H9 (cell line): ENCODE measurements around the gene MYADM. TPM values are rescaled to one million over a fixed set of nuclear protein-coding genes. Genes with fewer than 3 reads are reported as not detected.
A peak's percentile ranks its signal among the peaks of the same experiment; 100 is the strongest.

Experiments used
- DNase-seq: peaks from one replicate; pipeline ENCODE4 v3.0.0-alpha.2; 2017
- H2AFZ ChIP-seq: one replicate; pipeline ENCODE4 v1.6.1; 2013; ENCODE audit warnings: mild to moderate bottlenecking, low read length, control low read depth, moderate library complexity
- H2AK5ac ChIP-seq: 2 replicates; pipeline ENCODE4 v1.6.1; 2013; ENCODE audit warnings: low read length, control low read depth, mixed read lengths; ENCODE audit not compliant: insufficient read length
- H2BK120ac ChIP-seq: one replicate; pipeline ENCODE4 v1.6.1; 2013; ENCODE audit warnings: low read depth, mild to moderate bottlenecking, low read length, control low read depth, inconsistent platforms; ENCODE audit not compliant: poor library complexity, severe bottlenecking
- H2BK12ac ChIP-seq: 2 replicates; pipeline ENCODE4 v1.6.1; 2013; ENCODE audit warnings: low read length, control low read depth, mixed read lengths, low read depth; ENCODE audit not compliant: insufficient read length
- H2BK15ac ChIP-seq: 2 replicates; pipeline ENCODE4 v1.6.1; 2013; ENCODE audit warnings: low read depth, low read length, control low read depth
- H2BK20ac ChIP-seq: one replicate; pipeline ENCODE4 v1.6.1; 2013; ENCODE audit warnings: low read depth, mild to moderate bottlenecking, low read length, control low read depth, inconsistent platforms; ENCODE audit not compliant: poor library complexity, severe bottlenecking
- H2BK5ac ChIP-seq: 2 replicates; pipeline ENCODE4 v1.6.1; 2013; ENCODE audit warnings: low read length, control low read depth, mixed read lengths; ENCODE audit not compliant: insufficient read length
- H3K14ac ChIP-seq: 2 replicates; pipeline ENCODE4 v1.6.1; 2013; ENCODE audit warnings: low read length, control low read depth; ENCODE audit not compliant: insufficient read depth
- H3K18ac ChIP-seq: 2 replicates; pipeline ENCODE4 v1.6.1; 2013; ENCODE audit warnings: low read depth, mild to moderate bottlenecking, mixed read lengths, low read length, control low read depth; ENCODE audit not compliant: insufficient read length
- H3K23ac ChIP-seq: 2 replicates; pipeline ENCODE4 v1.6.1; 2013; ENCODE audit warnings: low read length, control low read depth, mixed read lengths, low read depth; ENCODE audit not compliant: insufficient read length
- H3K23me2 ChIP-seq: 2 replicates; pipeline ENCODE4 v1.6.1; 2013; ENCODE audit warnings: low read depth, mild to moderate bottlenecking, mixed read lengths, low read length, control low read depth; ENCODE audit not compliant: insufficient read length, poor library complexity, severe bottlenecking
- H3K27ac ChIP-seq: 2 replicates; pipeline ENCODE4 v1.5.1; 2013; ENCODE audit warnings: low read length, control low read depth, mixed read lengths, low read depth; ENCODE audit not compliant: insufficient read length
- H3K27me3 ChIP-seq: 2 replicates; pipeline ENCODE4 v1.6.1; 2013; ENCODE audit warnings: low read length, control low read depth, inconsistent platforms; ENCODE audit not compliant: insufficient read depth
- H3K4ac ChIP-seq: 2 replicates; pipeline ENCODE4 v1.6.1; 2013; ENCODE audit warnings: low read depth, mild to moderate bottlenecking, control low read depth, inconsistent platforms, low read length, moderate library complexity
- H3K4me1 ChIP-seq: 2 replicates; pipeline ENCODE4 v1.6.1; 2013; ENCODE audit warnings: low read length, control low read depth, inconsistent platforms; ENCODE audit not compliant: insufficient read depth
- H3K4me2 ChIP-seq: 2 replicates; pipeline ENCODE4 v1.6.1; 2013; ENCODE audit warnings: low read length, control low read depth, mixed read lengths; ENCODE audit not compliant: insufficient read length, insufficient read depth
- H3K56ac ChIP-seq: 2 replicates; pipeline ENCODE4 v1.6.1; 2013; ENCODE audit warnings: low read depth, mild to moderate bottlenecking, mixed read lengths, low read length, control low read depth; ENCODE audit not compliant: insufficient read length
- H3K79me1 ChIP-seq: 2 replicates; pipeline ENCODE4 v1.6.1; 2013; ENCODE audit warnings: low read depth, mild to moderate bottlenecking, moderate library complexity, low read length, control low read depth, inconsistent platforms; ENCODE audit not compliant: insufficient read depth, poor library complexity, severe bottlenecking
- H3K79me2 ChIP-seq: 2 replicates; pipeline ENCODE4 v1.6.1; 2013; ENCODE audit warnings: low read length, control low read depth, inconsistent platforms; ENCODE audit not compliant: insufficient read depth
- H3K9ac ChIP-seq: 2 replicates; pipeline ENCODE4 v1.6.1; 2013; ENCODE audit warnings: low read length, control low read depth, mixed read lengths; ENCODE audit not compliant: insufficient read length; ENCODE audit errors: extremely low read depth
- H3K9me3 ChIP-seq: one replicate; pipeline ENCODE4 v1.6.1; 2013; ENCODE audit warnings: low read depth, low read length, inconsistent platforms; ENCODE audit not compliant: control insufficient read depth
- H3T11ph ChIP-seq: one replicate; pipeline ENCODE4 v1.6.1; 2013; ENCODE audit warnings: mild to moderate bottlenecking, low read length, control low read depth, inconsistent platforms
- H4K20me1 ChIP-seq: one replicate; pipeline ENCODE4 v1.6.1; 2013; ENCODE audit not compliant: control insufficient read depth, insufficient read length, insufficient read depth
- H4K5ac ChIP-seq: 2 replicates; pipeline ENCODE4 v1.6.1; 2013; ENCODE audit warnings: low read depth, mild to moderate bottlenecking, mixed read lengths, low read length, control low read depth; ENCODE audit not compliant: insufficient read length
- H4K8ac ChIP-seq: replicated peaks from 2 replicates; pipeline ENCODE4 v1.6.1; 2013; ENCODE audit warnings: low read length, control low read depth, mixed read lengths, low read depth; ENCODE audit not compliant: insufficient read length
- H4K91ac ChIP-seq: 2 replicates; pipeline ENCODE4 v1.6.1; 2013; ENCODE audit warnings: low read depth, mild to moderate bottlenecking, moderate library complexity, mixed read lengths, low read length, control low read depth; ENCODE audit not compliant: insufficient read length
- H3K27ac Mint-ChIP-seq, 3 experiments: 2 replicates in 2 of 3; 3 replicates in 1 of 3; pipeline ENCODE4 v1.8.0; 2020 to 2021; ENCODE audit warnings: mixed read lengths in 3 of 3, mild to moderate bottlenecking in 1 of 3, moderate library complexity in 1 of 3
- H3K27me3 Mint-ChIP-seq: 2 replicates; pipeline ENCODE4 v1.8.0; 2021; ENCODE audit warnings: low read depth, mild to moderate bottlenecking, moderate library complexity, mixed read lengths
- H3K36me3 Mint-ChIP-seq, 3 experiments: 2 replicates in 2 of 3; 3 replicates in 1 of 3; pipeline ENCODE4 v1.8.0; 2020 to 2021; ENCODE audit warnings: low read depth in 3 of 3, mixed read lengths in 3 of 3; ENCODE audit not compliant: insufficient read depth in 1 of 3
- H3K4me1 Mint-ChIP-seq, 2 experiments: 2 replicates each; pipeline ENCODE4 v1.8.0; 2020; ENCODE audit warnings: mixed read lengths in 2 of 2
- H3K4me3 Mint-ChIP-seq, 2 experiments: 2 replicates in 1 of 2; 3 replicates in 1 of 2; pipeline ENCODE4 v1.8.0; 2020 to 2021; ENCODE audit warnings: mild to moderate bottlenecking in 2 of 2, mixed read lengths in 2 of 2, moderate library complexity in 1 of 2
- H3K9me3 Mint-ChIP-seq, 2 experiments: 2 replicates in 1 of 2; 3 replicates in 1 of 2; pipeline ENCODE4 v1.8.0; 2020; ENCODE audit warnings: mild to moderate bottlenecking in 2 of 2, mixed read lengths in 2 of 2, moderate library complexity in 1 of 2
- CTCF ChIP-seq: fragments of 200-600 bp; sonication (generic); conservative IDR thresholded peaks from 3 replicates; pipeline ENCODE4 v1.8.0; 2021; ENCODE audit warnings: antibody characterized with exemption, mild to moderate bottlenecking
- WGBS: extraction: QIAGEN DNeasy Blood & Tissue Kit; methylation state at CpG from one replicate; pipeline ENCODE4 v1.1.7; 2013; ENCODE audit warnings: missing lambda C conversion rate, low lambda C conversion rate, mixed read lengths; ENCODE audit not compliant: insufficient read length; ENCODE audit errors: extremely low coverage; 5-methylcytosine and 5-hydroxymethylcytosine counted together
- total RNA-seq: library from RNA; stranded (reverse); gene quantifications from 2 replicates; pipeline ENCODE4 v1.2.1, GENCODE V29; 2021

MYADM gene
- total RNA-seq, 1 experiment from 2014 or later = 116 TPM

- Histone ChIP-seq H3T11ph (peak overlapping the region; percentile 93), H4K91ac (peak overlapping the region; percentile 91), H2BK12ac (peak overlapping the region; percentile 90), H3K18ac (peak overlapping the region; percentile 99), H4K20me1 (no peaks in the 10 kb centered on the region), H4K8ac (no peak overlapping the region), H3K4me2 (peak overlapping the region; percentile 63), H3K9me3 (no peaks in the 10 kb centered on the region), H3K14ac (peak overlapping the region; percentile 99), H2BK15ac (no peak overlapping the region), H4K5ac (peak overlapping the region; percentile 80), H3K4me1 (peaks cover 2% of the 10 kb centered on the region; the same call in 1 of the 2 replicates), H3K27me3 (no peaks in the 10 kb centered on the region), H3K79me2 (peaks cover 2% of the 10 kb centered on the region; the same call in 1 of the 2 replicates), H2BK120ac (peak overlapping the region; percentile 99), H2AFZ (no peak overlapping the region), H2BK20ac (peak overlapping the region; percentile 15), H3K4ac (peak overlapping the region; percentile 93; the same call in 1 of the 2 replicates), H2AK5ac (peak overlapping the region; percentile 18), H3K56ac (no peak overlapping the region), H2BK5ac (peak overlapping the region; percentile 77), H3K23ac (no peak overlapping the region), H3K9ac (peak overlapping the region; percentile 86), H3K79me1 (no peaks in the 10 kb centered on the region), H3K23me2 (peaks cover 15% of the 10 kb centered on the region), H3K27ac (peak overlapping the region; percentile 96)
- no CpG with 5 or more reads among the region's 14 CpGs for WGBS
- Mint-ChIP-seq H3K27me3 (peaks cover 12% of the 10 kb centered on the region), H3K4me1 (peaks cover 26 to 33% of the 10 kb centered on the region in 2 experiments), H3K4me3 (peak overlapping the region; percentile 88 to 92), H3K27ac (peak overlapping the region; percentile 99 to 100 (median 100)), H3K36me3 (peaks cover 12 to 15% (median 12%) of the 10 kb centered on the region in 3 experiments; a peak in 6 of 7 replicates), H3K9me3 (no peaks in the 10 kb centered on the region)
- DNase-seq = peak; percentile 81
- TF ChIP-seq CTCF = no peak
These were observed 838 bp upstream of the MYADM start for GRCh38 chr19:53866865-53867224.
